ENCODE data around the gene THOC7. TPM values are rescaled to one million over a fixed set of nuclear protein-coding genes. Genes with fewer than 3 reads are reported as not detected.

THOC7 gene
- total and polyA plus RNA-seq, 2 donors (not counting 3 experiments of a cell fraction or from before 2014, with no cell fraction given): 16.9 to 68.7 TPM

GRCh38 chr3:63872135-63872924 is 8.7 kb upstream of the THOC7 start:
- Histone ChIP-seq H3K9me1 (replicated peaks; ENCODE audit: control insufficient read depth, extremely low read depth, insufficient read depth, low read length) (no peaks in the 10 kb centered on the region), H3K4me2 (ENCODE audit: insufficient read depth, low read length) (no peak overlapping the region), H3K4me1 (ENCODE audit: control insufficient read depth, extremely low read depth, insufficient read depth, low read length) (peaks cover 2% of the 10 kb centered on the region), H2AFZ (ENCODE audit: low read depth, low read length) (no peak overlapping the region), H3K27me3 (ENCODE audit: control insufficient read depth in 2 of 2, insufficient read depth in 2 of 2, low read length in 2 of 2) (no peaks in the 10 kb centered on the region), H3K9ac (replicated peaks; ENCODE audit: extremely low read depth, insufficient read depth, low read length) (no peak overlapping the region), H3K4me3 (replicated peaks in 1 of 3; ENCODE audit: insufficient read depth in 1 of 3, low read depth in 1 of 3, low read length in 3 of 3) (no peak overlapping the region), H3K36me3 (ENCODE audit: control insufficient read depth in 2 of 2, extremely low read depth in 1 of 2, insufficient read depth in 2 of 2, low read length in 2 of 2) (no peaks in the 10 kb centered on the region), H3K79me2 (ENCODE audit: control insufficient read depth, insufficient read depth, low read length) (peaks cover 56% of the 10 kb centered on the region), H4K20me1 (replicated peaks; ENCODE audit: control insufficient read depth, extremely low read depth, insufficient read depth, low read length) (peaks cover under 1% of the 10 kb centered on the region), H3K9me3 (replicated peaks; ENCODE audit: control insufficient read depth, insufficient read depth, low read length) (no peaks in the 10 kb centered on the region), H3K27ac (ENCODE audit: insufficient read depth, low read depth, low read length) (no peak overlapping the region)
- intact Hi-C loops (cut with micrococcal nuclease): no loop called here
- no peak for DNase-seq (ENCODE audit: low read depth, low spot score)
- BruUV-seq (replicated peaks): no TSS peak
- dilution Hi-C loops (cut with MboI; ENCODE audit: extremely low pct_ligation_motif_present, low sequenced_read_pairs): no loop called here
- CTCF ChIA-PET: no interaction called here
- TF ChIP-seq MYC (IDR thresholded peaks at IDR 0.05; ENCODE audit: low read depth, low read length): no peak
- TF ChIP-seq CTCF (IDR thresholded peaks at IDR 0.05; ENCODE audit: extremely low read depth in 1 of 2, insufficient read depth in 1 of 2, low read depth in 1 of 2, low read length in 2 of 2): no peak
- no peak for TF ChIP-seq GATA2 (IDR thresholded peaks at IDR 0.05; ENCODE audit: insufficient read depth, insufficient read length, low read depth, low read length)
- no peak for TF ChIP-seq POLR2A (IDR thresholded peaks at IDR 0.05; ENCODE audit: low read depth, low read length)
- no peak for TF ChIP-seq POLR2AphosphoS5 (IDR thresholded peaks at IDR 0.05; ENCODE audit: insufficient read depth, low read depth, low read length)
- TF ChIP-seq JUN (IDR thresholded peaks at IDR 0.05; ENCODE audit: borderline replicate concordance, insufficient read depth, insufficient read length, low read depth): no peak
- no peak for TF ChIP-seq EZH2 (IDR thresholded peaks at IDR 0.05; ENCODE audit: borderline replicate concordance, low read depth, low read length, severe bottlenecking)
- no peak for TF ChIP-seq FOS (IDR thresholded peaks at IDR 0.05; ENCODE audit: borderline replicate concordance, insufficient read depth, low read length)
- TF ChIP-seq MAX (IDR thresholded peaks at IDR 0.05; ENCODE audit: insufficient read depth, insufficient read length): no peak
- POLR2A ChIA-PET: no interaction called here
- FAIRE-seq: no peak
